HEK293 (cell line): Measurements from ENCODE around the gene C12orf56.

Source experiments
- CTCF ChIP-seq: fragments of 450-650 bp; formaldehyde crosslinking; IDR thresholded peaks from 2 replicates; pipeline ENCODE4 v1.5.1; 2016; ENCODE audit warnings: missing biosample characterization, missing genetic modification characterization
- EGR2 ChIP-seq: fragments of 450-650 bp; formaldehyde crosslinking; IDR thresholded peaks from 2 replicates; pipeline ENCODE4 v1.5.1; 2016; ENCODE audit warnings: low read depth, missing biosample characterization, missing genetic modification characterization
- KLF16 ChIP-seq: fragments of 450-650 bp; formaldehyde crosslinking; IDR thresholded peaks from 2 replicates; pipeline ENCODE4 v1.5.1; 2017; ENCODE audit warnings: missing biosample characterization, missing genetic modification characterization
- REPIN1 ChIP-seq: fragments of 450-650 bp; formaldehyde crosslinking; IDR thresholded peaks from 2 replicates; pipeline ENCODE4 v1.5.1; 2017; ENCODE audit warnings: missing biosample characterization, missing genetic modification characterization, low read depth
- SALL2 ChIP-seq: fragments of 450-650 bp; formaldehyde crosslinking; IDR thresholded peaks from 2 replicates; pipeline ENCODE4 v1.5.0; 2017; ENCODE audit warnings: missing biosample characterization, mild to moderate bottlenecking, missing genetic modification characterization, borderline replicate concordance
- SCRT1 ChIP-seq: fragments of 450-650 bp; formaldehyde crosslinking; IDR thresholded peaks from 2 replicates; pipeline ENCODE4 v1.5.1; 2016; ENCODE audit warnings: missing biosample characterization, missing genetic modification characterization, borderline replicate concordance
- ZBTB11 ChIP-seq: fragments of 450-650 bp; formaldehyde crosslinking; conservative IDR thresholded peaks from 2 replicates; pipeline ENCODE4 v1.5.1; 2016; ENCODE audit warnings: low read depth, missing biosample characterization, missing genetic modification characterization
- ZNF138 ChIP-seq: fragments of 450-650 bp; formaldehyde crosslinking; IDR thresholded peaks from 2 replicates; pipeline ENCODE4 v1.5.1; 2016; ENCODE audit warnings: missing biosample characterization, missing genetic modification characterization, borderline replicate concordance
- ZNF175 ChIP-seq: fragments of 450-650 bp; formaldehyde crosslinking; IDR thresholded peaks from 2 replicates; pipeline ENCODE4 v1.5.1; 2016; ENCODE audit warnings: missing biosample characterization, missing genetic modification characterization
- ZNF18 ChIP-seq: fragments of 450-650 bp; formaldehyde crosslinking; IDR thresholded peaks from 2 replicates; pipeline ENCODE4 v1.5.1; 2016; ENCODE audit warnings: missing biosample characterization, missing genetic modification characterization
- ZNF2 ChIP-seq: fragments of 450-650 bp; formaldehyde crosslinking; IDR thresholded peaks from 2 replicates; pipeline ENCODE4 v1.5.1; 2016; ENCODE audit warnings: missing biosample characterization, missing genetic modification characterization
- ZNF214 ChIP-seq: fragments of 450-650 bp; formaldehyde crosslinking; IDR thresholded peaks from 2 replicates; pipeline ENCODE4 v1.5.1; 2017; ENCODE audit warnings: missing biosample characterization, mild to moderate bottlenecking, missing genetic modification characterization, borderline replicate concordance
- ZNF280D ChIP-seq: fragments of 450-650 bp; formaldehyde crosslinking; IDR thresholded peaks from 2 replicates; pipeline ENCODE4 v1.5.1; 2016; ENCODE audit warnings: missing biosample characterization, missing genetic modification characterization
- ZNF324 ChIP-seq: fragments of 450-650 bp; formaldehyde crosslinking; IDR thresholded peaks from 2 replicates; pipeline ENCODE4 v1.5.1; 2016; ENCODE audit warnings: missing biosample characterization, missing genetic modification characterization
- ZNF341 ChIP-seq: fragments of 450-650 bp; formaldehyde crosslinking; IDR thresholded peaks from 2 replicates; pipeline ENCODE4; 2016; ENCODE audit warnings: low read depth, missing biosample characterization, missing genetic modification characterization
- ZNF366 ChIP-seq: fragments of 450-650 bp; formaldehyde crosslinking; conservative IDR thresholded peaks from 2 replicates; pipeline ENCODE4 v1.5.1; 2016; ENCODE audit warnings: missing biosample characterization, missing genetic modification characterization
- ZNF394 ChIP-seq: fragments of 450-650 bp; formaldehyde crosslinking; IDR thresholded peaks from 2 replicates; pipeline ENCODE4 v1.5.1; 2016; ENCODE audit warnings: missing biosample characterization, missing genetic modification characterization, mild to moderate bottlenecking, moderate library complexity, borderline replicate concordance
- ZNF510 ChIP-seq: fragments of 450-650 bp; formaldehyde crosslinking; IDR thresholded peaks from 2 replicates; pipeline ENCODE4 v1.5.1; 2018; ENCODE audit warnings: mild to moderate bottlenecking, missing genetic modification characterization, missing biosample characterization; ENCODE audit not compliant: insufficient replicate concordance
- ZNF549 ChIP-seq: fragments of 450-650 bp; IDR thresholded peaks from 2 replicates; pipeline ENCODE4 v1.5.1; 2018; ENCODE audit warnings: missing biosample characterization, missing genetic modification characterization, mild to moderate bottlenecking, inconsistent platforms, moderate library complexity
- ZNF555 ChIP-seq: fragments of 450-650 bp; formaldehyde crosslinking; conservative IDR thresholded peaks from 2 replicates; pipeline ENCODE4 v1.5.1; 2017; ENCODE audit warnings: missing biosample characterization, mild to moderate bottlenecking, missing genetic modification characterization, inconsistent platforms
- ZNF621 ChIP-seq: fragments of 450-650 bp; formaldehyde crosslinking; IDR thresholded peaks from 2 replicates; pipeline ENCODE4 v1.5.1; 2017; ENCODE audit warnings: missing biosample characterization, missing genetic modification characterization
- ZNF624 ChIP-seq: fragments of 450-650 bp; formaldehyde crosslinking; IDR thresholded peaks from 2 replicates; pipeline ENCODE4 v1.5.1; 2017; ENCODE audit warnings: missing biosample characterization, missing genetic modification characterization
- ZNF645 ChIP-seq: fragments of 450-650 bp; formaldehyde crosslinking; IDR thresholded peaks from 2 replicates; pipeline ENCODE4; 2016; ENCODE audit warnings: missing biosample characterization, missing genetic modification characterization
- ZNF660 ChIP-seq: fragments of 450-650 bp; IDR thresholded peaks from 2 replicates; pipeline ENCODE4 v1.5.1; 2018; ENCODE audit warnings: missing biosample characterization, mild to moderate bottlenecking, missing genetic modification characterization
- ZNF768 ChIP-seq: fragments of 450-650 bp; formaldehyde crosslinking; IDR thresholded peaks from 2 replicates; pipeline ENCODE4 v1.5.1; 2018; ENCODE audit warnings: missing biosample characterization, mild to moderate bottlenecking, missing genetic modification characterization
- ZNF785 ChIP-seq: fragments of 450-650 bp; formaldehyde crosslinking; IDR thresholded peaks from 2 replicates; pipeline ENCODE4 v1.5.1; 2016; ENCODE audit warnings: missing biosample characterization, missing genetic modification characterization
- ZNF792 ChIP-seq: fragments of 450-650 bp; formaldehyde crosslinking; IDR thresholded peaks from 2 replicates; pipeline ENCODE4 v1.5.1; 2016; ENCODE audit warnings: missing biosample characterization, missing genetic modification characterization
- ZSCAN30 ChIP-seq: fragments of 450-650 bp; IDR thresholded peaks from 2 replicates; pipeline ENCODE4 v1.5.1; 2018; ENCODE audit warnings: missing biosample characterization, mild to moderate bottlenecking, missing genetic modification characterization, moderate library complexity

C12orf56 gene

GRCh38 chr12:64404470-64405256 is 14.1 kb upstream of the C12orf56 start (continued):
- TF ChIP-seq ZNF555 (tag by site-specific recombination), result no peak
- TF ChIP-seq ZNF138 (tag by site-specific recombination), result no peak
- TF ChIP-seq REPIN1, result no peak
- 0 out of 2 replicates have a peak, but pooled peaks have one; percentile 39 for TF ChIP-seq ZNF768 (tag by site-specific recombination)
- peak; percentile 22 for TF ChIP-seq ZNF785 (tag by site-specific recombination)
- no peak for TF ChIP-seq SALL2 (tag by site-specific recombination)
- TF ChIP-seq ZNF660 (tag by site-specific recombination), result peak; percentile 51; the same call in 1 of the 2 replicates
- TF ChIP-seq ZNF280D (tag by site-specific recombination), result no peak
- TF ChIP-seq ZNF510 (tag by site-specific recombination), result no peak
- TF ChIP-seq ZNF792 (tag by site-specific recombination), result no peak
- peak; percentile 36 for TF ChIP-seq CTCF (tag by site-specific recombination)
- TF ChIP-seq ZSCAN30 (tag by site-specific recombination), result peak; percentile 82
- TF ChIP-seq ZNF394 (tag by site-specific recombination), result 0 out of 2 replicates have a peak, but pooled peaks have one; percentile 57
- no peak for TF ChIP-seq SCRT1 (tag by site-specific recombination)
- TF ChIP-seq KLF16 (tag by site-specific recombination), result peak; percentile 89
- TF ChIP-seq ZNF621 (tag by site-specific recombination), result no peak
- TF ChIP-seq EGR2 (tag by site-specific recombination), result 0 out of 2 replicates have a peak, but pooled peaks have one; percentile 45
- no peak for TF ChIP-seq ZNF214 (tag by site-specific recombination)
- TF ChIP-seq ZNF341 (tag by site-specific recombination), result peak; percentile 25; the same call in 1 of the 2 replicates
- TF ChIP-seq ZNF645, result peak; percentile 89; the same call in 1 of the 2 replicates
- no peak for TF ChIP-seq ZNF624 (tag by site-specific recombination)
- TF ChIP-seq ZNF175 (tag by site-specific recombination), result no peak
- peak; percentile 91 for TF ChIP-seq ZBTB11 (tag by site-specific recombination)
- TF ChIP-seq ZNF366 (tag by site-specific recombination), result peak; percentile 93
- TF ChIP-seq ZNF549, result no peak
- peak; percentile 81; the same call in 1 of the 2 replicates for TF ChIP-seq ZNF324 (tag by site-specific recombination)
- TF ChIP-seq ZNF18, result no peak
- TF ChIP-seq ZNF2 (tag by site-specific recombination), result peak; percentile 93
